HG03139 (cell line): Measurements from ENCODE around the gene EXOC2.
"Not testable (repeated sequence)": the region's sequence is repeated elsewhere in the genome, so short reads cannot be mapped to it uniquely, and the experiment has no call there.

Experiments
- ATAC-seq: cut with Tn5 transposase; IDR thresholded peaks from one replicate; pipeline ENCODE4 v1.9.1; 2021; ENCODE audit not compliant: unreplicated experiment

EXOC2 gene

GRCh38 chr6:636488-636887, 56.5 kb downstream of the EXOC2 start:
- ATAC-seq, result no peak

- ATAC-seq, result no peak
Measured at GRCh38 chr6:635233-635632, 57.7 kb downstream of the EXOC2 start.

- no peak for ATAC-seq
Measured at GRCh38 chr6:633611-634010, 59.3 kb downstream of the EXOC2 start.

- ATAC-seq, result no peak
Measured at GRCh38 chr6:628766-629165, 64.2 kb downstream of the EXOC2 start.

GRCh38 chr6:626236-626635, 66.7 kb downstream of the EXOC2 start:
- ATAC-seq, result no peak

- no peak for ATAC-seq
Measured at GRCh38 chr6:624979-625378, 68.0 kb downstream of the EXOC2 start.

- ATAC-seq, result no peak
Measured at GRCh38 chr6:622462-622861, 70.5 kb downstream of the EXOC2 start.

- no peak for ATAC-seq
Measured at GRCh38 chr6:621931-622330, 71.0 kb downstream of the EXOC2 start.

GRCh38 chr6:620950-621349, 72.0 kb downstream of the EXOC2 start:
- no peak for ATAC-seq

- no peak for ATAC-seq
Measured at GRCh38 chr6:620166-620565, 72.8 kb downstream of the EXOC2 start.

GRCh38 chr6:617456-618100, 75.4 kb downstream of the EXOC2 start:
- ATAC-seq, result no peak

- no peak for ATAC-seq
Measured at GRCh38 chr6:613981-614380, 79.0 kb downstream of the EXOC2 start.

- no peak for ATAC-seq
Measured at GRCh38 chr6:611928-612327, 81.0 kb downstream of the EXOC2 start.

- ATAC-seq, result no peak
Measured at GRCh38 chr6:610882-611281, 82.1 kb downstream of the EXOC2 start.

GRCh38 chr6:609905-610304, 83.0 kb downstream of the EXOC2 start:
- no peak for ATAC-seq

GRCh38 chr6:606829-607379, 86.0 kb downstream of the EXOC2 start:
- ATAC-seq, result no peak

- ATAC-seq, result not testable (repeated sequence)
Measured at GRCh38 chr6:605895-606294, 87.0 kb downstream of the EXOC2 start.

GRCh38 chr6:604579-604978, 88.4 kb downstream of the EXOC2 start:
- ATAC-seq, result peak; percentile 92

GRCh38 chr6:603265-603664, 89.7 kb downstream of the EXOC2 start:
- no peak for ATAC-seq

GRCh38 chr6:599576-600448, 93.1 kb downstream of the EXOC2 start:
- no peak for ATAC-seq

- no peak for ATAC-seq
Measured at GRCh38 chr6:593907-594212, 99.1 kb downstream of the EXOC2 start.

- no peak for ATAC-seq
Measured at GRCh38 chr6:593139-593906, 99.6 kb downstream of the EXOC2 start.
